NCI-H1417 treated with DMSO at 0.1 percent for 48 hours (cell line): Measurements from ENCODE around the gene WFDC1.

Source experiments
- DNase-seq: peaks from one replicate; lab custom pipeline; 2025; lab: John Stamatoyannopoulos, UW

WFDC1 gene

DNA sequence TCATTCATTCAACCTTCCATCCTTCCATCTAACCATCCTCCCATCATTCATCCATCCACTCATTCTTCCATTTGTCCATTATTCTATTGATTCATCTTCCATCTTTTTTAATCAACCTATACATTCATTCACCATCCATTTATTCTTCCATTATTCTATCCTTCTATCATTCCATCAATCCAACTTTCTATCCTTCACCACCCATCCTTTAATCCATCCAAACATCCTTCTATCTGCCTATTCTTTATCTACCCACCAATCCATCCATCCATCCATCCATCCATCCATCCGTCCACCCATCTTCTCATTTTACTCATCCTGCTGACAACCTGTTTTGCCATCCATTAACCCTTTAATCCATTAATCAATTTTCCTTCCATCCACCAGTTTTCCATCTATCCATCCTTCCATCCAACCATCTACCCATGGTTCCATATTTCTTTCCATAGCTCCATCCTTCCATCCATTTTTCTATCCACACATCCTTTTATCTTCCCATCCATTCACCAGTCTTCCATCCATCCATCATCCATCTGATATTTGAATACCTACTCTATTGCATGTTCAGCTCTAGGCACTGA is 21.8 kb upstream of the WFDC1 start:
- DNase-seq, result no peak

DNA sequence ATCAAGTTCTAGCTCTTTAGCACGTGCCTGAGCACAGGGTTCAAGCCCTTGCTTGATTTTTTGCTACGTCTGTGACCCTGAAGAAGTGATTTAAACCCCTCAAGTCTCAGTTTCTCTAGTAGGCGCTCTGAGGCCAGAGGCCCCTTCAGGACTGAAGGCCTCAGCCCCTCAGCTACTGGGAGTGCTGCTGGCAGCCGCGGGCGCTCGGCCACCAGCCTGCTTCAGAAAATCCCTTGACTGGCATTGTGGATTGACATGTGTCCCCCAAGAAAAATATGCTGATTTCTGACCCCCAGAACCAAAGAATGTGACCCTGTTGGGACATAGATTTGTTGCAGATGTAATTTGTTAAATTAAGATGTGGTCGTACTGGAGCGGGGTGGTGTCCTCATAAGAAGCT is 20.2 kb upstream of the WFDC1 start:
- no peak for DNase-seq

DNA sequence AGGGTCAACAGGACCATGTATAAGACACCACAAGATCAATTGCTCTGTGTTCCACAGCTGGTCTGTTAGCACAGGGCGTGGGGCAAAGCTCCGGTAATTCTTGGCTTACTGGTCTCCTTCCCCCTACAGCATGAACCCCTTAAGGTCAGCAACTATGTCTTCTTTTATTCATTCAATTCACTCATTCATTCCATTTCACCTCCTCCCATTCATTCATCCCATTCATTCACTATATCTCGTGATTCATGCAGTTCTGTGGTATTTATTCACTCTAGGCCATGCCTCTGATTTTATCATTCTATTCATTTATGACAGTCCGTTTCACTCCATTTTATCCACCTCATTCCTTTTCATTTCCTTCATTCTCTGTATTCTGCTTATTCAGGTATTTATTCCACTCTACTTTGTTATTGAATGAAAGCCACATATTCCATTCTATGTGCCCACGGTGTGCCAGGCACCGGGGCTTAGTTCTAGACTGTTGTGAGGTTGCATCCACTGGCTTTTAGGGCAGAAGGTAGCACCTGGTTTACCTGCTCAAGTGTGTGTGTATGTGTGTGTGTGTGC is 19.0 kb upstream of the WFDC1 start:
- DNase-seq, result no peak

- DNase-seq, result no peak
These were observed 17.3 kb upstream of the WFDC1 start for GRCh38 chr16:84277244-84277823.

- no peak for DNase-seq
These were observed 16.3 kb upstream of the WFDC1 start for GRCh38 chr16:84278333-84278732.

DNA sequence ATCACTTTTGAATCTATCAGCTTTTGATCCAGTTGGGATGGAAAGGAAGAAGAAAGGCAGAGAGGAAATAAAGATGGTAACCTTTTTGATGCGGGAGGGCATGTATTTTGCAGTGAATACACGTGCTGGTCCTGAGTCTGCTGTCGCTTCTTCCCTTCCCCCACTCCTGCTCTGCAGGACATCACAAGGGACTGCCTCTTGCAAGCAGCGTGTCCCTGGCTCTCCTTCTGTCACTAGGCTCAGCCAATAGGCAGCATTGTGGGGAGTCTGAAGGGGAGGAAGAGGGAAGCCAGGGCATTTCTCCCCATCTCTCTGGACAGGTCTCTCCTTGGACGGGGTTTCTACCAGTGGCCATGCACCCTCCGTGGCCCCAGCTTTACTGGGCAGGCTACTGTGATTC is 15.7 kb upstream of the WFDC1 start:
- DNase-seq, result no peak

GRCh38 chr16:84279881-84280280 is 14.8 kb upstream of the WFDC1 start:
- DNase-seq, result no peak

DNA sequence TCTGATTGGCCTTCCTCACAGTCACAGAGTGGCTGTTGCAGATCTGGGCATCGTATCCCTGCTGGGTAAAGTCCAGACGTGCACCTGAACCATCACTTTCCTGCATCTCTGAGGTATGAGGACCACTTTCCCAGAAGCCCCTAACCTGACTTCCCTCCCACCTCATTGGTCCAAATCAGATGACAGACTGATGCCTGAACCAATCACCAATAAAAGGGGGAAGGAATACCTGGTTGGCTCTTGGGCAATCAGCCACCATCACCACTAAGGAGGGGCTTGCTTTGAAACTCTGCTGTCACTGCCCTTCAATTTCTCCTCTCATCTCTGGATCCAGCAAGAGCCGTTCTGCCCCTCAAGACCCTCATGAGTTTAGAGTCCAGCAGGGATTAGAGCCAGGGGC is 13.6 kb upstream of the WFDC1 start:
- no peak for DNase-seq

DNA sequence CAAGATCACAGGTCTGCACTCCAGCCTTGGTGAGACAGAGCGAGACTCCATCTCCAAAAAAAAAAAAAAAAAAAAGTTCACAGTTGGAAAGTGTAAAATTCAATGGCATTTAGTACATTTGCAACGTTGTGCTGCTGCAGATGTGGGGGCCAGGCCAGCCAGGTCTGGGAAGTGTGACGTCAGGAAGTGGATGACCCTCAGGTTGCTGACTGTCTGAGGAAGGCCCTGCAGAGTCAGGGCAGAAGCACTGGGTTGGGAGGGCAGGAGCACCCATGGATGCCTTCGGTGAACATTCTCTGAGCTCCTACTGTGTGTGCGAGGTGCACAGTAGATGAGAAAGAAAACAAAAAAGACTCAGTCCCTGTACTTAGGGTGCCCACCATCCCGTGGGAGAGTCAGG is 12.1 kb upstream of the WFDC1 start:
- DNase-seq, result no peak

DNA sequence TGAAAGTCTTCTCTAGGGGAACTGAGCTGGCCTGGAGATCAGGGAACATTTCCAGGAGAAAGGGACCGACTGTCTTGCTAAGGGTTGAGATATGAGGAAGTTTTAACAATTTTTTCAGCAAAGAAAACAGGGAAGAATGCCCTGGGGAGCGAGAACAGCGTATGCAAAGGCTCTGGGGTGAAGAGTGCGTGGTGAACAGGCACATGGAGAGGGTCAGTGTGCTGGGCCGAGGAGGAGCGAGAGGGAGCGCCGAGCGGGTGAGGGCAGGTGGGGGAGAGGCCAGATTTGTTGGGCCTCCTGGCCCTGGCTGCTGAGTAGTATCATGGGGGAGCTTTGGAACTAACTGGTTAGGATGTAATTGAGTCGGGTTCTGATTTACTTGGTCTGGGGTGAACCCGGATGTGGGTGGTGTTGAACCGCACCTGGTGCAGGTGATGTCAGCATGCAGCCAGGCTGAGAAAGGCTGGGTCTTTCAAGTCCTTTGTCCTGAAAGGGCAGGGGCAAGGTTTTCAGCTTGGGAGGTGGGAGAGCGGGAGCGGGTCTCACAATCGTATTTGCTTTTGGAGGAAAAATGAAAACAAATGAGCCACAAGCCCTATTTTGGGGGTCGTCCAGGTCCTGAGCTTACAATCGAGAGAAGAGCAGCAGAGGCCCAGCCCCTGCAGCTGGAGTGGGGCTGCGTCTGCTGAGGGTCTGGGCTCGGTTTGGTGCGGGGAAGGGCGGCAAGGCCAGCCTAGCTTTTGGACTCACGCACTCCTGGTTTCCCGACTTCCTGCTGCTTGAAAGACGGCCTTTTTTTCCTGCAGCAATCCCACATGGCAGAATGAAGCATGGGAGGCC is 11.1 kb upstream of the WFDC1 start:
- DNase-seq, result no peak

DNA sequence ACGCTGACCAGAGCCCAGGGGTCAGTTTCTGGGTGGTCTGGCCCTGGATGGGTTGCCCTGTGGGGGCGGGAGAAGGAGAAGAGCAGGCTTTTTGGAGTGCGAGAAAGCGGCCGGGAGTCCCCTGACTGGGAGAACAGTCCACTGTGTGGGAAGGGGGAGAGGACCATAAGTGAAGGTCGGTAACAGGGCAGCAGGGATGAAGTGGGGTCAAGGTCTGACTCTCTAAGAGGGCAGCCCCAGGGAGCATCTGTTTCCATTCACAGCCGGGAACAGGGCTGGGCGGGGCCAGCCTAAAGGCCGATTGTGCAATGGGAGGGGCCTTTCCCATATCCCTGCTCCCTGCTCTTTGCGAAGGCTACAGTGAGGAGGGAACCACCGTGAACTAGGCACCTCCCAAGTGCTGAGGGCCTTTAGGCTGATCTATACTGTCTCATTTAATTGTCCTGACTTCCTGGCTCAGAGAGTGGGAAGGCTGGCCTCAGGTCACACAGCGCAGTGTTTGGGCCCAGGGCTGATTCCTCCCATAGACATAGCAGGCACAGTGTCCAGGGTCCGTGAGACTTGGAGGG is 10.4 kb upstream of the WFDC1 start:
- no peak for DNase-seq

- DNase-seq, result no peak
These were observed 8.0 kb upstream of the WFDC1 start for GRCh38 chr16:84286578-84287240.

GRCh38 chr16:84288902-84289301 is 5.8 kb upstream of the WFDC1 start:
- no peak for DNase-seq

DNA sequence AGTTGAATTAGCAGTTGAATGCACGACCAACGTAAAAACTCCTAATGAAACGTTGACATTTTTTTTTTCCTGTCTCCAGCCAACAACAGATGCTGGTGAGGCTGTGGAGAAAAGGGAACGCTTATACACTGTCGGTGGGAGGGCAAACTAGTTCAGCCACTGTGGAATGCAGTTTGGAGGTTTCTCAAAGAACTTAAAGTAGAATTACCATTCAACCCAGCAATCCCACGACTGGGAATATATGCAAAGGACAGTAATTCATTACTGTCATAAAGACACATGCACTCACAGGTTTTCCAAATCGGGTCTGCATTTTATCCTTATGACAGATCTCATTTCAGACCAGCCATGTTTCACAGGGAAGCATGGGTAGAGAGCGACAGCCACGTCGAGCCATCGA is 3.5 kb upstream of the WFDC1 start:
- DNase-seq, result no peak

DNA sequence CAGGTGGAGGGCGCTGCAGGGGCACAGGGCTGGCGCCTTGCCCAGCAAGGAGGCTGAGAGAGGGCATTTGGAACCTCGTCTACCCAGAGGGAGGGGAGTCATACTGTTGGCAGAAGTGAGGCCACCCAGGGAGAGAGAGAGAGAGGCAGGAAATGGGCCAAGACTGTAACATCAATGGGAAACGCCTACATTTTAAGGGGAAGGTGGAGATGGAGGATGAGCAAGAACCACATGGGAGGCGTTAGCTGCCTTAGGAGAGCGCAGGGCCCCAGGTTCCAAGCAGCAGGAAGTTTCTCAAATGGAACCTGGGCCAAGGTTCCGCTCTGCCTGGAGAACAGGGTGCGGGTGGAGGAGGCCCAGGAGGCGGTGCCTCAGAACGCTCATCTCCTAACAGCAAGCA is 2.7 kb upstream of the WFDC1 start:
- DNase-seq, result no peak

- no peak for DNase-seq
These were observed 1.3 kb upstream of the WFDC1 start for GRCh38 chr16:84293406-84293805.

DNA sequence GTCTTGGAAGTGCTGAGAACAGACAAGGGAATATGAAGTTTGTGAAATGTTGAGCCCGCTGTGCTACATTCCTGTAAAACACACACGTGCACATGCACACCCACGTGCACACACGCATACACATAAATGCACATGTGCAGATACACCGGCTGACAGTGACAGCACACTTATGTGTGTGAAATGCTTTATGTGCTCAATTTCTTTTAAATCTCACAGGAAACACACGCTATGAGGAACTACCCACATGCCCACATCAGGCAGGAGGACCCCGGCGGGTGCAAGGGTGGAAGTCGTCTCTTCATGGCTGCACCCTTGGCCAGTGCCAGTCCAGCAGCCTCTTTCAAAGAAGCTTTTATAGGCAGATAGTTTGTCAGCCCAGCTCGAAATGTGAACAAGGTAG is 561 bp upstream of the WFDC1 start:
- no peak for DNase-seq

- no peak for DNase-seq
These were observed 654 bp downstream of the WFDC1 start for GRCh38 chr16:84295203-84295860.

DNA sequence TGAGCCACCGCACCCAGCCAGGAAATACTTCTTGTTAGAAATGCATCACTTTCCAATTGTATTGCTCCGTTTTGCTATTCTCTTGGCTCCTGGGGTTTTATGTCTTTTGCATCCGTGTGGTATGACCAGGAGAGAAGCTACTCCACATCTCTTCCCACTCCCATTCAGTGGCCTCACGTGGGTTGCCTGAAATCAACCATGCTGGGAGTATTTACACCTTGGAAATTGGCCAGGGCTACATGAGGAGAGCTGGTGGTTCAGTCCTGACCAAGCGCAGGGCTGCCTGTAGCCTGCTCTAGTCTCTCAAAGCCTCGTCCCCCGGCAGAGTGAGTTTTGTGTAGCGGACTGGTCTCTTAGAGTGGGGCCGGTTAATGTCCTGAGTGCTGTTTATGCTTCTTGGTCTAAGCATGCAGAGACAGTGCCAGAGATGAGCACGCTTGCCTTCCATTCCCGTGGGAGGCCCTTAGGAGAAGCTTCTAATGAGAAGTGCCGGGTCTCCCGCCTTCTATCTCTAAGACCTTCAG is 3.8 kb downstream of the WFDC1 start:
- DNase-seq, result no peak

DNA sequence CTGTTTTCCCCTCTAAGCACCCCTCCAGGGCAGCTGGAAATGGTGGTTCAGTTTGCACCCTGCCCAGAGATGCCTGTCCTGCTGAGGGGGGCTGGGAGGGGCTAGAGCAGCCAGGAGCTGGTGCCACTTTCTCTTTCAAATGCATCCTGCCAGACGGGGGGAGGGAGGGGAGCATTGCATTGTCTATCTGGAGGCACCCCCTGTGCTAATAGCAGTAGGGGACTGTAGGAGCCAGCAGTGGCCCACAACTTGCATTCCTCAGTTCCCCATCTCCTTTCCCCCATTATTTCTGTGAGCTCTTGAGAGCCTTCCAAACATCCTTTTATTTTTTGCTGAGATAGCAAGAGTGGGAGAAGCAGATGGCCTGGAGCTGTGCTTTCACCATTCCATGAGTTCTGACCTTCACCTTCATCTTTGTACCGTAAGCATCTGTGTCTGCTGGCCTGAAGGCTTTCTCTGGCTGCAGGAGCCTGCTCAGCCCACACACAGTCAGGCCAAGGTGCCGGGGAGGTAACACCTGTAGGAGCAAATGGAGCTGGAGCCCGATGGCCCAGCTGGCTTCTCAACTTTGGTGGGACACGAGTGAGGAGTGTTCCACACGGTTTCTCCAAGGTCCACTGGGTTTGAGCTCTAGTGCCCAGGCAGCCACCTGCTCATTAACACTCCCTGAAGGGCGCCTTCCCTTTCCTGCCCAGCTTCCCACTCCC is 5.2 kb downstream of the WFDC1 start:
- no peak for DNase-seq
